PC-9 (cell line): ENCODE measurements around the gene PCDH12. TPM values are rescaled to one million over a fixed set of nuclear protein-coding genes. Genes with fewer than 3 reads are reported as not detected.

Source experiments
- BruUV-seq: library from RNA; stranded (reverse); fragments of 400-500 nt; replicated peaks from 2 replicates; lab custom pipeline; 2021; lab: Mats Ljungman, UMichigan
- CTCF ChIA-PET: fragments of 300-600 bp; sonication (Branson Sonifier 250); formaldehyde crosslinking; loops from one replicate; lab custom pipeline; 2022; ENCODE audit warnings: antibody characterized with exemption; lab: Charles Lee
- POLR2A ChIA-PET: fragments of 300-600 bp; sonication (Branson Sonifier 250); formaldehyde crosslinking; loops from one replicate; lab custom pipeline; 2022; ENCODE audit warnings: antibody characterized with exemption; ENCODE audit not compliant: unreplicated experiment; lab: Charles Lee
- DNase-seq, 2 experiments: peaks; one replicate each; pipeline versions ENCODE4 v3.0.0 to v3.0.0-alpha.2; 2015 to 2022; ENCODE audit warnings: mixed read lengths in 1 of 2
- H2AFZ ChIP-seq: fragments of 200-600 bp; sonication (generic); 2 replicates; pipeline ENCODE4 v1.8.1; 2017; ENCODE audit warnings: antibody characterized with exemption
- H3F3A ChIP-seq: fragments of 200-600 bp; sonication (generic); 2 replicates; pipeline ENCODE4 v1.8.1; 2017; ENCODE audit warnings: antibody characterized with exemption, mild to moderate bottlenecking, low read depth; ENCODE audit not compliant: insufficient read depth
- H3K27ac ChIP-seq: fragments of 200-600 bp; sonication (generic); 2 replicates; pipeline ENCODE4 v1.6.1; 2016; ENCODE audit warnings: mixed run types
- H3K27me3 ChIP-seq: fragments of 200-600 bp; sonication (generic); 2 replicates; pipeline ENCODE4 v1.6.1; 2016; ENCODE audit warnings: low read depth, mixed run types; ENCODE audit not compliant: insufficient read depth
- H3K36me3 ChIP-seq: fragments of 200-600 bp; sonication (generic); 2 replicates; pipeline ENCODE4 v1.6.1; 2016; ENCODE audit warnings: low read depth, mixed run types
- H3K4me1 ChIP-seq: fragments of 200-600 bp; sonication (generic); replicated peaks from 2 replicates; pipeline ENCODE4 v1.6.1; 2016; ENCODE audit warnings: mixed run types; ENCODE audit not compliant: insufficient read depth
- H3K4me2 ChIP-seq: fragments of 200-600 bp; sonication (generic); 2 replicates; pipeline ENCODE4 v1.6.1; 2017; ENCODE audit warnings: mixed run types
- H3K4me3 ChIP-seq: fragments of 200-600 bp; sonication (generic); 2 replicates; pipeline ENCODE4 v1.6.1; 2016; ENCODE audit warnings: mixed run types
- H3K79me2 ChIP-seq: fragments of 200-600 bp; sonication (generic); 2 replicates; pipeline ENCODE4 v1.6.1; 2017; ENCODE audit warnings: low read depth, mixed run types
- H3K9me2 ChIP-seq: fragments of 200-600 bp; sonication (generic); 2 replicates; pipeline ENCODE4 v1.8.1; 2017; ENCODE audit warnings: mild to moderate bottlenecking; ENCODE audit not compliant: insufficient read depth
- H3K9me3 ChIP-seq: fragments of 200-600 bp; sonication (generic); 2 replicates; pipeline ENCODE4 v1.8.1; 2016; ENCODE audit warnings: low read depth; ENCODE audit not compliant: insufficient read depth
- H4K20me1 ChIP-seq: fragments of 200-600 bp; sonication (generic); 2 replicates; pipeline ENCODE4 v1.8.1; 2017; ENCODE audit not compliant: insufficient read depth
- EZH2 ChIP-seq: fragments of 200-600 bp; sonication (generic); IDR thresholded peaks from 2 replicates; pipeline ENCODE4 v1.8.0; 2017; ENCODE audit warnings: antibody characterized with exemption, low read depth
- intact Hi-C: fragments of 100-400 bp; cut with micrococcal nuclease; formaldehyde crosslinking; loops from one replicate; pipeline ENCODE4 v1.10.0; 2022; ENCODE audit not compliant: unreplicated experiment
- total RNA-seq: library from RNA; stranded (reverse); gene quantifications from 2 replicates; pipeline ENCODE4 v1.2.3, GENCODE V29; 2021
- TF ChIP-seq, protein P1 (sequence below): fragments of 200-600 bp; sonication (generic); conservative IDR thresholded peaks from 2 replicates; pipeline ENCODE4 v1.6.1; 2017; ENCODE audit warnings: mixed run types, antibody characterized with exemption, mild to moderate bottlenecking, moderate library complexity

The PCDH12 gene
- total RNA-seq, 1 experiment from 2014 or later, result not detected

DNA sequence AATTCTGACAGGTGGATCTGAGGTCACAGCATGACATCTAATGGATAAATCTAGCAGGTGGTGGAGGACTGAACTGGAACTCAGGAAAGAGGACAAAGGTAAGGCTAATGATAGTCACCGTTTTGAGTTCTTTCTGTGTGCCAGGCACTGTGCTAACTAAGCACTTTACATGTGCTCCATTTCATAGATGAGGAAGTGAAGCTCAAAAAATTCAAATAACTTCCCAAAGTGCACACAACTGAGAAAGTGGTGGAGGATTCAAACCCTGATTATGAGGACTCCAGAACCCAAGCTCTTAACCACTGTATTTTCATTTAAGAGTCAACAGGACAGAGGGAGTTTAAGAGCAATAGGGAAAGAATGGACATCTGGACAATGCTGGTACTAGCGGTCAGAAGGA is 41.5 kb downstream of the PCDH12 start:
- H3F3A ChIP-seq, result peaks cover 4% of the 10 kb centered on the region; the same call in 1 of the 2 replicates
- H3K27ac ChIP-seq, result no peak overlapping the region
- no peaks in the 10 kb centered on the region for H3K36me3 ChIP-seq
- H2AFZ ChIP-seq, result no peak overlapping the region
- intact Hi-C loops, result no loop called here
- POLR2A ChIA-PET, result no interaction called here
- H3K4me3 ChIP-seq, result no peak overlapping the region
- no peak for DNase-seq
- H3K4me1 ChIP-seq, result 0 out of 2 replicates have a peak, but pooled peaks cover 8% of the 10 kb centered on the region
- H3K27me3 ChIP-seq, result no peaks in the 10 kb centered on the region
- H4K20me1 ChIP-seq, result no peaks in the 10 kb centered on the region
- CTCF ChIA-PET, result interaction anchor here (0.6 kb wide), 1 partner anchor 59 kb away, joined by 3 read pairs; no protein-coding TSS in a partner anchor
- no peak overlapping the region for H3K4me2 ChIP-seq
- no peaks in the 10 kb centered on the region for H3K9me3 ChIP-seq
- no peaks in the 10 kb centered on the region for H3K9me2 ChIP-seq
- no peaks in the 10 kb centered on the region for H3K79me2 ChIP-seq
- BruUV-seq, result no TSS peak
- TF ChIP-seq, protein P1, sequence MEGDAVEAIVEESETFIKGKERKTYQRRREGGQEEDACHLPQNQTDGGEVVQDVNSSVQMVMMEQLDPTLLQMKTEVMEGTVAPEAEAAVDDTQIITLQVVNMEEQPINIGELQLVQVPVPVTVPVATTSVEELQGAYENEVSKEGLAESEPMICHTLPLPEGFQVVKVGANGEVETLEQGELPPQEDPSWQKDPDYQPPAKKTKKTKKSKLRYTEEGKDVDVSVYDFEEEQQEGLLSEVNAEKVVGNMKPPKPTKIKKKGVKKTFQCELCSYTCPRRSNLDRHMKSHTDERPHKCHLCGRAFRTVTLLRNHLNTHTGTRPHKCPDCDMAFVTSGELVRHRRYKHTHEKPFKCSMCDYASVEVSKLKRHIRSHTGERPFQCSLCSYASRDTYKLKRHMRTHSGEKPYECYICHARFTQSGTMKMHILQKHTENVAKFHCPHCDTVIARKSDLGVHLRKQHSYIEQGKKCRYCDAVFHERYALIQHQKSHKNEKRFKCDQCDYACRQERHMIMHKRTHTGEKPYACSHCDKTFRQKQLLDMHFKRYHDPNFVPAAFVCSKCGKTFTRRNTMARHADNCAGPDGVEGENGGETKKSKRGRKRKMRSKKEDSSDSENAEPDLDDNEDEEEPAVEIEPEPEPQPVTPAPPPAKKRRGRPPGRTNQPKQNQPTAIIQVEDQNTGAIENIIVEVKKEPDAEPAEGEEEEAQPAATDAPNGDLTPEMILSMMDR, result no peak
- TF ChIP-seq EZH2, result no peak

DNA sequence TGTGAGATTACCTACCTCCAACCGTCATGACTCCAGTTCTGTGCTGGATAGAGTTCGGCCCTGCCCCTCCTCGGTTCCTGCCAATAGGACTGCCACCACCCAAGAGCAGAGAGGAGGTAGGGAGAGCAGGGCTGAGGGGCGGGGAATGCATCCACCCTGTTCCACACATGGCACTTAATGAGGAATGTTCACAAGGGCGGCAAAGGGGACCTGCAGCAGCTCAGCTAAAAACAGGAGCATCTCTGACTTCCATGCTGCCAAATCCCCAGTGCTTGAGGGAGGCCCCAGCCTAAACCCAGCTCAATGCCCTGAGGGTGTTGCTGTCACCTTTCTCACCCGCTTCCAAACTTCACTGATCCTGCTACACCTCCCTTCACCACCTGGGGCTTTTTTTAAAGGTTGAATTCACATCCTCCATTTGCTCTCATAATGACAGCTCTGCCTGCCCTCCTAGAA is 42.1 kb downstream of the PCDH12 start:
- Histone ChIP-seq H3K4me3 (no peak overlapping the region), H3K4me1 (0 out of 2 replicates have a peak, but pooled peaks cover 8% of the 10 kb centered on the region), H3F3A (no peaks in the 10 kb centered on the region; the same call in 1 of the 2 replicates), H3K27me3 (no peaks in the 10 kb centered on the region), H3K9me3 (no peaks in the 10 kb centered on the region), H2AFZ (peak overlapping the region; percentile 10; the same call in 1 of the 2 replicates), H4K20me1 (no peaks in the 10 kb centered on the region), H3K79me2 (no peaks in the 10 kb centered on the region), H3K36me3 (no peaks in the 10 kb centered on the region), H3K4me2 (no peak overlapping the region), H3K9me2 (no peaks in the 10 kb centered on the region), H3K27ac (no peak overlapping the region)
- no TSS peak for BruUV-seq
- intact Hi-C loops, result no loop called here
- ChIA-PET POLR2A (no interaction called here), CTCF (interaction anchor here (0.6 kb wide), 1 partner anchor 141 kb away, joined by 3 read pairs; no protein-coding TSS in a partner anchor)
- DNase-seq, result peak in 1 of 2 experiments; percentile 44
- TF ChIP-seq EZH2, result no peak
- TF ChIP-seq, protein P1, result no peak; the same call in 1 of the 2 replicates

DNA sequence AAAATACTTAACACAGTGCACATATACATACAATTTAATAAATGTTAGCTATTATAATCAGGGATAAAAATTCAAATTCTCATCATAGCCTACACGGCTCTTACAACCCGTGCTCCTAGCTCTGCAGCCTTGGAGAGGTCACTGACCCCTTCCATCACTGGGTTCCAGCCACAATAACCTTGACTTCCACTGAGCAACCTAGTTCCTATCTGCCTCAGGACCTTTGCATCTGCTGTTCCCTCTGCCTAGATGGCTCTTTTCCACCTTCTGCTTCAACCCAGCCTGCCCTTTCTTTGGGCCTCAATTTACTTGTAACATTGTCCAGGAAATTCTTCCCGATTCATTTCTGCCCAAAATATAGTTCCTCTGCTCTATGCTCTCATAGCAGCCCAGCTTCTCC is 43.2 kb downstream of the PCDH12 start:
- CTCF ChIA-PET, result interaction anchor here (0.6 kb wide), 1 partner anchor 10 kb away, joined by 3 read pairs; no protein-coding TSS in a partner anchor
- Histone ChIP-seq H3K27ac (no peak overlapping the region), H3K27me3 (no peaks in the 10 kb centered on the region), H3K36me3 (no peaks in the 10 kb centered on the region), H3K9me3 (no peaks in the 10 kb centered on the region), H3K4me3 (no peak overlapping the region), H2AFZ (no peak overlapping the region), H4K20me1 (no peaks in the 10 kb centered on the region), H3K4me2 (no peak overlapping the region), H3K4me1 (0 out of 2 replicates have a peak, but pooled peaks cover 8% of the 10 kb centered on the region), H3K79me2 (no peaks in the 10 kb centered on the region), H3F3A (0 out of 2 replicates have a peak, but pooled peaks cover 5% of the 10 kb centered on the region), H3K9me2 (no peaks in the 10 kb centered on the region)
- BruUV-seq, result no TSS peak
- POLR2A ChIA-PET, result no interaction called here
- intact Hi-C loops, result no loop called here
- DNase-seq, result no peak
- TF ChIP-seq EZH2, result no peak
- TF ChIP-seq, protein P1, result no peak
